ENCODE results near the gene CFAP300.
A peak's percentile ranks its signal among the peaks of the same experiment; 100 is the strongest.

CFAP300 gene

GRCh38 chr11:102079625-102080024 lies 32.4 kb downstream of the CFAP300 start:
- DNase-seq, result no peak

- no peak for DNase-seq
Measured at GRCh38 chr11:102081313-102081712, 34.1 kb downstream of the CFAP300 start.

GRCh38 chr11:102085864-102086551 lies 38.8 kb downstream of the CFAP300 start:
- no peak for DNase-seq

GRCh38 chr11:102097186-102097585 lies 49.9 kb downstream of the CFAP300 start:
- no peak for DNase-seq

- DNase-seq, result no peak
Measured at GRCh38 chr11:102099755-102100154, 52.5 kb downstream of the CFAP300 start.

GRCh38 chr11:102108734-102109440 lies 61.6 kb downstream of the CFAP300 start:
- DNase-seq, result no peak

GRCh38 chr11:102109896-102110760 lies 62.9 kb downstream of the CFAP300 start, which contains the start of gene YAP1:
TSS of gene YAP1 (plus strand) at chr11:102110447. CDS start at chr11:102110849, 402 bp downstream.
- peak; percentile 61 for DNase-seq

- peak; percentile 4 for DNase-seq
Measured at GRCh38 chr11:102110761-102111010, 63.4 kb downstream of the CFAP300 start.

- no peak for DNase-seq
Measured at GRCh38 chr11:102111011-102111786, 64.0 kb downstream of the CFAP300 start.

- peak; percentile 4 for DNase-seq
Measured at GRCh38 chr11:102111787-102112508, 64.7 kb downstream of the CFAP300 start.

- no peak for DNase-seq
Measured at GRCh38 chr11:102112509-102112821, 65.2 kb downstream of the CFAP300 start.

- DNase-seq, result no peak
Measured at GRCh38 chr11:102114032-102114431, 66.8 kb downstream of the CFAP300 start.

- DNase-seq, result no peak
Measured at GRCh38 chr11:102115557-102115956, 68.3 kb downstream of the CFAP300 start.

- DNase-seq, result no peak
Measured at GRCh38 chr11:102116453-102117205, 69.4 kb downstream of the CFAP300 start.

GRCh38 chr11:102117472-102118113 lies 70.4 kb downstream of the CFAP300 start:
- DNase-seq, result no peak

GRCh38 chr11:102118937-102119336 lies 71.7 kb downstream of the CFAP300 start:
- no peak for DNase-seq

- DNase-seq, result no peak
Measured at GRCh38 chr11:102119997-102120396, 72.8 kb downstream of the CFAP300 start.

GRCh38 chr11:102120437-102120973 lies 73.3 kb downstream of the CFAP300 start:
- DNase-seq, result no peak

GRCh38 chr11:102121329-102121728 lies 74.1 kb downstream of the CFAP300 start:
- DNase-seq, result no peak

Data from stimulated activated CD4-positive, alpha-beta T cell treated with anti-CD3 and anti-CD28 coated beads, Interleukin-4, amount 100 ng/mL, for 24 hours (primary cell).